ENCODE data around the gene LYSMD2. TPM values are rescaled to one million over a fixed set of nuclear protein-coding genes. Genes with fewer than 3 reads are reported as not detected.

The LYSMD2 gene
- total and polyA plus RNA-seq, 2 experiments from 2014 or later, result 5.4 to 5.9 TPM

DNA sequence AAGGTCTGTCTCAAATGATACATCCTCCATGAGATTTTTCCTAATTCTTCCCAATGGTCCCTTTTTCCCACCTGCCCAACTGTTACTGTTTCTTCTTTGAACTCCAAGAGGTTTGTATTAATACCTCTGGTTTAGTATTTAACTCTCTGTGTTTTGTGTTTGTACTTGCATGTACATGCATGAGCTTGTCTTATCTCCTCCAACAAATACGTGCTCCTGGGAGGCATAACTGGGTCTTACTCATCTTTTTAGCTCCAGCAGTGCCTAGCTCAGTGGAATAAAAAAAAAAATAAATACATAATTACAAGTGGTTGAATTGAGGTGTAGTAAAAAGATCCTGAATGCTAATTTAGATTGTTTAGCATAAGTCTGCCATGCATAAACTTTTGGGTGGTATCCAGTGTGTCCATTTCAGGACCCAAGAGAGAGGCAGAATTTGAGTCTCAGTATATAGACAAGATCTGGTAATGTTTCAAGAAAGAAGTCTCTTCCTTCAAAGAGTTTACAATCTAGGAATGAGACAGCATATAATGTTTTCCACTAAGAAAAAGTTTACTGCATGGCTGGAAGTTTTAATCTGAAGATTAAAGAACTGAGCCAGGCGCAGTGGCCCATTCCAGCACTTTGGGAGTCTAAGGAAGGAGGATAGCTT is 1.7 kb upstream of the LYSMD2 start:
- Mint-ChIP-seq H3K36me3 (ENCODE audit: low read depth) (no peaks in the 10 kb centered on the region; the same call in 2 of the 3 replicates), H3K4me1 (peaks cover 12% of the 10 kb centered on the region), H3K27me3 (ENCODE audit: insufficient read depth, low read depth, poor library complexity) (peaks cover 22% of the 10 kb centered on the region), H3K27ac (no peak overlapping the region), H3K4me3 (no peak overlapping the region), H3K9me3 (no peaks in the 10 kb centered on the region; the same call in 2 of the 3 replicates)
- no peak overlapping the region for H3K4me2 ChIP-seq
- ATAC-seq (no peak), DNase-seq (ENCODE audit: low spot score) (no peak)
- H3K27me3 ChIP-seq (ENCODE audit: insufficient read depth), result peaks cover 42% of the 10 kb centered on the region
- H4K20me1 ChIP-seq (replicated peaks; ENCODE audit: insufficient read depth), result no peaks in the 10 kb centered on the region
- no peak overlapping the region for H3K4me3 ChIP-seq
- H3F3A ChIP-seq (replicated peaks; ENCODE audit: low read depth), result no peaks in the 10 kb centered on the region
- H3K4me1 ChIP-seq (ENCODE audit: insufficient read depth), result peaks cover 8% of the 10 kb centered on the region
- H2AFZ ChIP-seq, result 0 out of 2 replicates have a peak overlapping the region, but pooled peaks have one; percentile 19
- H3K27ac ChIP-seq (ENCODE audit: low read depth), result no peak overlapping the region
- H3K36me3 ChIP-seq (ENCODE audit: insufficient read depth), result no peaks in the 10 kb centered on the region
- TF ChIP-seq ZNF331 (CRISPR knock-in tag; IDR thresholded peaks at IDR 0.05; ENCODE audit: low read depth), result no peak
- TF ChIP-seq EZH2 (IDR thresholded peaks at IDR 0.05; ENCODE audit: low read depth, unreplicated experiment), result no peak
- no peak for TF ChIP-seq EZH2phosphoT487 (IDR thresholded peaks at IDR 0.05; ENCODE audit: unreplicated experiment)
- TF ChIP-seq JUNB (IDR thresholded peaks at IDR 0.05; ENCODE audit: unreplicated experiment), result no peak
- no peak for TF ChIP-seq CREB1 (CRISPR knock-in tag; IDR thresholded peaks at IDR 0.05; ENCODE audit: low read depth)
- TF ChIP-seq, protein P1, sequence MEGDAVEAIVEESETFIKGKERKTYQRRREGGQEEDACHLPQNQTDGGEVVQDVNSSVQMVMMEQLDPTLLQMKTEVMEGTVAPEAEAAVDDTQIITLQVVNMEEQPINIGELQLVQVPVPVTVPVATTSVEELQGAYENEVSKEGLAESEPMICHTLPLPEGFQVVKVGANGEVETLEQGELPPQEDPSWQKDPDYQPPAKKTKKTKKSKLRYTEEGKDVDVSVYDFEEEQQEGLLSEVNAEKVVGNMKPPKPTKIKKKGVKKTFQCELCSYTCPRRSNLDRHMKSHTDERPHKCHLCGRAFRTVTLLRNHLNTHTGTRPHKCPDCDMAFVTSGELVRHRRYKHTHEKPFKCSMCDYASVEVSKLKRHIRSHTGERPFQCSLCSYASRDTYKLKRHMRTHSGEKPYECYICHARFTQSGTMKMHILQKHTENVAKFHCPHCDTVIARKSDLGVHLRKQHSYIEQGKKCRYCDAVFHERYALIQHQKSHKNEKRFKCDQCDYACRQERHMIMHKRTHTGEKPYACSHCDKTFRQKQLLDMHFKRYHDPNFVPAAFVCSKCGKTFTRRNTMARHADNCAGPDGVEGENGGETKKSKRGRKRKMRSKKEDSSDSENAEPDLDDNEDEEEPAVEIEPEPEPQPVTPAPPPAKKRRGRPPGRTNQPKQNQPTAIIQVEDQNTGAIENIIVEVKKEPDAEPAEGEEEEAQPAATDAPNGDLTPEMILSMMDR (conservative IDR thresholded peaks at IDR 0.05; ENCODE audit: low read depth in 2 of 2), result no peak
- TF ChIP-seq ZNF114 (CRISPR knock-in tag; IDR thresholded peaks at IDR 0.05), result no peak
- TF ChIP-seq STAT1 (IDR thresholded peaks at IDR 0.05; ENCODE audit: unreplicated experiment), result no peak
- no peak for TF ChIP-seq NANOG (IDR thresholded peaks at IDR 0.05; ENCODE audit: borderline replicate concordance)
- no peak for TF ChIP-seq POLR2AphosphoS5 (IDR thresholded peaks at IDR 0.05; ENCODE audit: low read depth)
- TF ChIP-seq, protein P2, sequence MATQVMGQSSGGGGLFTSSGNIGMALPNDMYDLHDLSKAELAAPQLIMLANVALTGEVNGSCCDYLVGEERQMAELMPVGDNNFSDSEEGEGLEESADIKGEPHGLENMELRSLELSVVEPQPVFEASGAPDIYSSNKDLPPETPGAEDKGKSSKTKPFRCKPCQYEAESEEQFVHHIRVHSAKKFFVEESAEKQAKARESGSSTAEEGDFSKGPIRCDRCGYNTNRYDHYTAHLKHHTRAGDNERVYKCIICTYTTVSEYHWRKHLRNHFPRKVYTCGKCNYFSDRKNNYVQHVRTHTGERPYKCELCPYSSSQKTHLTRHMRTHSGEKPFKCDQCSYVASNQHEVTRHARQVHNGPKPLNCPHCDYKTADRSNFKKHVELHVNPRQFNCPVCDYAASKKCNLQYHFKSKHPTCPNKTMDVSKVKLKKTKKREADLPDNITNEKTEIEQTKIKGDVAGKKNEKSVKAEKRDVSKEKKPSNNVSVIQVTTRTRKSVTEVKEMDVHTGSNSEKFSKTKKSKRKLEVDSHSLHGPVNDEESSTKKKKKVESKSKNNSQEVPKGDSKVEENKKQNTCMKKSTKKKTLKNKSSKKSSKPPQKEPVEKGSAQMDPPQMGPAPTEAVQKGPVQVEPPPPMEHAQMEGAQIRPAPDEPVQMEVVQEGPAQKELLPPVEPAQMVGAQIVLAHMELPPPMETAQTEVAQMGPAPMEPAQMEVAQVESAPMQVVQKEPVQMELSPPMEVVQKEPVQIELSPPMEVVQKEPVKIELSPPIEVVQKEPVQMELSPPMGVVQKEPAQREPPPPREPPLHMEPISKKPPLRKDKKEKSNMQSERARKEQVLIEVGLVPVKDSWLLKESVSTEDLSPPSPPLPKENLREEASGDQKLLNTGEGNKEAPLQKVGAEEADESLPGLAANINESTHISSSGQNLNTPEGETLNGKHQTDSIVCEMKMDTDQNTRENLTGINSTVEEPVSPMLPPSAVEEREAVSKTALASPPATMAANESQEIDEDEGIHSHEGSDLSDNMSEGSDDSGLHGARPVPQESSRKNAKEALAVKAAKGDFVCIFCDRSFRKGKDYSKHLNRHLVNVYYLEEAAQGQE (IDR thresholded peaks at IDR 0.05; ENCODE audit: unreplicated experiment), result no peak
- TF ChIP-seq, protein P3, sequence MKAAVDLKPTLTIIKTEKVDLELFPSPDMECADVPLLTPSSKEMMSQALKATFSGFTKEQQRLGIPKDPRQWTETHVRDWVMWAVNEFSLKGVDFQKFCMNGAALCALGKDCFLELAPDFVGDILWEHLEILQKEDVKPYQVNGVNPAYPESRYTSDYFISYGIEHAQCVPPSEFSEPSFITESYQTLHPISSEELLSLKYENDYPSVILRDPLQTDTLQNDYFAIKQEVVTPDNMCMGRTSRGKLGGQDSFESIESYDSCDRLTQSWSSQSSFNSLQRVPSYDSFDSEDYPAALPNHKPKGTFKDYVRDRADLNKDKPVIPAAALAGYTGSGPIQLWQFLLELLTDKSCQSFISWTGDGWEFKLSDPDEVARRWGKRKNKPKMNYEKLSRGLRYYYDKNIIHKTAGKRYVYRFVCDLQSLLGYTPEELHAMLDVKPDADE (IDR thresholded peaks at IDR 0.05), result no peak
- TF ChIP-seq, protein P4, sequence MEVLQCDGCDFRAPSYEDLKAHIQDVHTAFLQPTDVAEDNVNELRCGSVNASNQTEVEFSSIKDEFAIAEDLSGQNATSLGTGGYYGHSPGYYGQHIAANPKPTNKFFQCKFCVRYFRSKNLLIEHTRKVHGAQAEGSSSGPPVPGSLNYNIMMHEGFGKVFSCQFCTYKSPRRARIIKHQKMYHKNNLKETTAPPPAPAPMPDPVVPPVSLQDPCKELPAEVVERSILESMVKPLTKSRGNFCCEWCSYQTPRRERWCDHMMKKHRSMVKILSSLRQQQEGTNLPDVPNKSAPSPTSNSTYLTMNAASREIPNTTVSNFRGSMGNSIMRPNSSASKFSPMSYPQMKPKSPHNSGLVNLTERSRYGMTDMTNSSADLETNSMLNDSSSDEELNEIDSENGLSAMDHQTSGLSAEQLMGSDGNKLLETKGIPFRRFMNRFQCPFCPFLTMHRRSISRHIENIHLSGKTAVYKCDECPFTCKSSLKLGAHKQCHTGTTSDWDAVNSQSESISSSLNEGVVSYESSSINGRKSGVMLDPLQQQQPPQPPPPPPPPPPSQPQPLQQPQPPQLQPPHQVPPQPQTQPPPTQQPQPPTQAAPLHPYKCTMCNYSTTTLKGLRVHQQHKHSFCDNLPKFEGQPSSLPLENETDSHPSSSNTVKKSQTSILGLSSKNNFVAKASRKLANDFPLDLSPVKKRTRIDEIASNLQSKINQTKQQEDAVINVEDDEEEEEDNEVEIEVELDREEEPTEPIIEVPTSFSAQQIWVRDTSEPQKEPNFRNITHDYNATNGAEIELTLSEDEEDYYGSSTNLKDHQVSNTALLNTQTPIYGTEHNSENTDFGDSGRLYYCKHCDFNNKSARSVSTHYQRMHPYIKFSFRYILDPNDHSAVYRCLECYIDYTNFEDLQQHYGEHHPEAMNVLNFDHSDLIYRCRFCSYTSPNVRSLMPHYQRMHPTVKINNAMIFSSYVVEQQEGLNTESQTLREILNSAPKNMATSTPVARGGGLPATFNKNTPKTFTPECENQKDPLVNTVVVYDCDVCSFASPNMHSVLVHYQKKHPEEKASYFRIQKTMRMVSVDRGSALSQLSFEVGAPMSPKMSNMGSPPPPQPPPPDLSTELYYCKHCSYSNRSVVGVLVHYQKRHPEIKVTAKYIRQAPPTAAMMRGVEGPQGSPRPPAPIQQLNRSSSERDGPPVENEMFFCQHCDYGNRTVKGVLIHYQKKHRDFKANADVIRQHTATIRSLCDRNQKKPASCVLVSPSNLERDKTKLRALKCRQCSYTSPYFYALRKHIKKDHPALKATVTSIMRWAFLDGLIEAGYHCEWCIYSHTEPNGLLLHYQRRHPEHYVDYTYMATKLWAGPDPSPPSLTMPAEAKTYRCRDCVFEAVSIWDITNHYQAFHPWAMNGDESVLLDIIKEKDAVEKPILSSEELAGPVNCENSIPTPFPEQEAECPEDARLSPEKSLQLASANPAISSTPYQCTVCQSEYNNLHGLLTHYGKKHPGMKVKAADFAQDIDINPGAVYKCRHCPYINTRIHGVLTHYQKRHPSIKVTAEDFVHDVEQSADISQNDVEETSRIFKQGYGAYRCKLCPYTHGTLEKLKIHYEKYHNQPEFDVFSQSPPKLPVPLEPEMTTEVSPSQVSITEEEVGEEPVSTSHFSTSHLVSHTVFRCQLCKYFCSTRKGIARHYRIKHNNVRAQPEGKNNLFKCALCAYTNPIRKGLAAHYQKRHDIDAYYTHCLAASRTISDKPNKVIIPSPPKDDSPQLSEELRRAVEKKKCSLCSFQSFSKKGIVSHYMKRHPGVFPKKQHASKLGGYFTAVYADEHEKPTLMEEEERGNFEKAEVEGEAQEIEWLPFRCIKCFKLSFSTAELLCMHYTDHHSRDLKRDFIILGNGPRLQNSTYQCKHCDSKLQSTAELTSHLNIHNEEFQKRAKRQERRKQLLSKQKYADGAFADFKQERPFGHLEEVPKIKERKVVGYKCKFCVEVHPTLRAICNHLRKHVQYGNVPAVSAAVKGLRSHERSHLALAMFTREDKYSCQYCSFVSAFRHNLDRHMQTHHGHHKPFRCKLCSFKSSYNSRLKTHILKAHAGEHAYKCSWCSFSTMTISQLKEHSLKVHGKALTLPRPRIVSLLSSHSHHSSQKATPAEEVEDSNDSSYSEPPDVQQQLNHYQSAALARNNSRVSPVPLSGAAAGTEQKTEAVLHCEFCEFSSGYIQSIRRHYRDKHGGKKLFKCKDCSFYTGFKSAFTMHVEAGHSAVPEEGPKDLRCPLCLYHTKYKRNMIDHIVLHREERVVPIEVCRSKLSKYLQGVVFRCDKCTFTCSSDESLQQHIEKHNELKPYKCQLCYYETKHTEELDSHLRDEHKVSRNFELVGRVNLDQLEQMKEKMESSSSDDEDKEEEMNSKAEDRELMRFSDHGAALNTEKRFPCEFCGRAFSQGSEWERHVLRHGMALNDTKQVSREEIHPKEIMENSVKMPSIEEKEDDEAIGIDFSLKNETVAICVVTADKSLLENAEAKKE (CRISPR knock-in tag; IDR thresholded peaks at IDR 0.05), result no peak
- no peaks in the 10 kb centered on the region for H3K79me2 ChIP-seq (replicated peaks; ENCODE audit: insufficient read depth)
- H3K9me2 ChIP-seq (ENCODE audit: insufficient read depth), result no peaks in the 10 kb centered on the region
